Sigmoid colon (tissue), 4 donors: ENCODE measurements around the gene ZWILCH.

ENCODE experiments used
- CTCF ChIP-seq, 4 experiments: fragments of 450-650 bp in 3 of 4; fragments of 200-600 bp in 1 of 4; IDR thresholded peaks; one replicate each; pipeline ENCODE4 v1.5.1; 2016 to 2019; ENCODE audit warnings: antibody characterized with exemption in 4 of 4, mild to moderate bottlenecking in 3 of 4, moderate library complexity in 2 of 4
- EP300 ChIP-seq, 4 donors: sonication (generic); formaldehyde crosslinking; IDR thresholded peaks; one replicate each; pipeline ENCODE4 v1.6.1; 2017; ENCODE audit warnings: antibody characterized with exemption in 4 of 4
- POLR2A ChIP-seq, 2 donors: fragments of 450-650 bp; IDR thresholded peaks; one replicate each; pipeline ENCODE4 v1.6.1; 2016; ENCODE audit warnings: antibody characterized with exemption in 2 of 2, mild to moderate bottlenecking in 2 of 2, moderate library complexity in 2 of 2
- POLR2AphosphoS5 ChIP-seq, 4 donors: sonication (generic); formaldehyde crosslinking; IDR thresholded peaks; one replicate each; pipeline ENCODE4 v1.6.1; 2017; ENCODE audit warnings: antibody characterized with exemption in 4 of 4

- TF ChIP-seq CTCF (IDR thresholded peaks at IDR 0.05): no peak
- TF ChIP-seq POLR2A (IDR thresholded peaks at IDR 0.05): no peak
- no peak for TF ChIP-seq POLR2AphosphoS5 (IDR thresholded peaks at IDR 0.05)
- TF ChIP-seq EP300 (IDR thresholded peaks at IDR 0.05): no peak
Measured at GRCh38 chr15:66595332-66595731, 90.2 kb downstream of the ZWILCH start.
